Small intestine (tissue), 7 donors: ENCODE measurements around the gene ASAP3. TPM values are rescaled to one million over a fixed set of nuclear protein-coding genes. Genes with fewer than 3 reads are reported as not detected.

Experiments used
- DNase-seq, 2 donors: peaks; one replicate each; pipeline versions ENCODE4 v3.0.0 to v3.0.0-alpha.2; 2013
- FAIRE-seq: peaks from 2 replicates; lab custom pipeline; 2012; peaks lifted over from hg19 to GRCh38; lab: Jason Lieb, UNC
- H3K27ac ChIP-seq, 3 donors: one replicate each; pipeline ENCODE4 v1.5.1; 2013; ENCODE audit warnings: low read length in 2 of 3, mild to moderate bottlenecking in 2 of 3, control low read depth in 1 of 3, inconsistent platforms in 1 of 3, low read depth in 1 of 3, moderate library complexity in 1 of 3
- H3K27me3 ChIP-seq, 3 donors: one replicate each; pipeline ENCODE4 v1.6.1; 2013; ENCODE audit warnings: low read length in 3 of 3, inconsistent platforms in 1 of 3; ENCODE audit not compliant: control insufficient read depth in 3 of 3, insufficient read depth in 3 of 3
- H3K36me3 ChIP-seq, 3 donors: one replicate each; pipeline ENCODE4 v1.6.1; 2013; ENCODE audit warnings: low read length in 3 of 3, inconsistent platforms in 1 of 3, low read depth in 1 of 3, mild to moderate bottlenecking in 1 of 3, moderate library complexity in 1 of 3; ENCODE audit not compliant: control insufficient read depth in 3 of 3, insufficient read depth in 2 of 3
- H3K4me1 ChIP-seq, 3 donors: one replicate each; pipeline ENCODE4 v1.6.1; 2013; ENCODE audit warnings: low read length in 2 of 3, inconsistent platforms in 1 of 3, low read depth in 1 of 3, mild to moderate bottlenecking in 1 of 3, moderate library complexity in 1 of 3; ENCODE audit not compliant: control insufficient read depth in 3 of 3, insufficient read depth in 2 of 3
- H3K4me3 ChIP-seq, 3 donors: one replicate each; pipeline ENCODE4 v1.5.1; 2013; ENCODE audit warnings: low read length in 3 of 3, control low read depth in 1 of 3, inconsistent platforms in 1 of 3, low read depth in 1 of 3, mild to moderate bottlenecking in 1 of 3, moderate library complexity in 1 of 3
- H3K9me3 ChIP-seq, 2 donors: one replicate each; pipeline ENCODE4 v1.6.1; 2013; ENCODE audit warnings: low read depth in 1 of 2, low read length in 1 of 2; ENCODE audit not compliant: control insufficient read depth in 2 of 2, insufficient read depth in 1 of 2
- WGBS, 3 donors: extraction: QIAGEN DNeasy Blood & Tissue Kit; methylation state at CpG; one replicate each; pipeline ENCODE4 v1.1.7; 2013; 5-methylcytosine and 5-hydroxymethylcytosine counted together
- polyA plus RNA-seq, 4 donors: library from polyadenylated mRNA; stranded (reverse) in 3 of 4; unstranded in 1 of 4; fragments of 200-250 nt in 3 of 4; fragments of 120-200 nt in 1 of 4; gene quantifications; one replicate each; pipeline versions ENCODE4 v1.2.1 to v1.2.3, GENCODE V29; 2013
- donor health status: healthy with polysubstance abuse.
- donor health status: control.
- donor health status: control.
- donor health status: Bipolar disorder and iron deficiency.
- donor health status: healthy.

ASAP3 gene
- polyA plus RNA-seq, 4 donors = 1.9 to 14.6 (median 5.4) TPM

- H3K36me3 ChIP-seq = no peaks in the 10 kb centered on the region
- no peak overlapping the region for H3K4me3 ChIP-seq
- no peaks in the 10 kb centered on the region for H3K9me3 ChIP-seq
- no peak for FAIRE-seq
- no peak for DNase-seq
- no peak overlapping the region for H3K27ac ChIP-seq
- peaks cover 0 to 3% (median 0%) of the 10 kb centered on the region in 3 donors for H3K27me3 ChIP-seq
- H3K4me1 ChIP-seq = no peaks in the 10 kb centered on the region
- 82 to 88% (median 86%) methylated on average over 10 of the region's 10 CpGs for WGBS, 3 donors
These were observed 6.4 kb downstream of the ASAP3 start for GRCh38 chr1:23477359-23478144.

- FAIRE-seq = no peak
These were observed 8.3 kb downstream of the ASAP3 start for GRCh38 chr1:23475641-23476040.

GRCh38 chr1:23475134-23475628, 8.8 kb downstream of the ASAP3 start:
- FAIRE-seq (no peak), DNase-seq (no peak)
- H3K27me3 ChIP-seq = no peaks in the 10 kb centered on the region
- WGBS, 3 donors = 70 to 75% (median 72%) methylated on average over 6 of the region's 6 CpGs
- H3K27ac ChIP-seq = no peak overlapping the region
- H3K9me3 ChIP-seq = no peaks in the 10 kb centered on the region
- H3K36me3 ChIP-seq = no peaks in the 10 kb centered on the region
- H3K4me3 ChIP-seq = no peak overlapping the region
- H3K4me1 ChIP-seq = no peaks in the 10 kb centered on the region

More at GRCh38 chr1:23475641-23476040, 8.3 kb downstream of the ASAP3 start:
- Histone ChIP-seq H3K27me3 (no peaks in the 10 kb centered on the region), H3K27ac (no peak overlapping the region), H3K9me3 (no peaks in the 10 kb centered on the region), H3K4me1 (no peaks in the 10 kb centered on the region), H3K4me3 (no peak overlapping the region), H3K36me3 (no peaks in the 10 kb centered on the region)
- DNase-seq = no peak
- 89 to 92% (median 91%) methylated on average over 3 of the region's 3 CpGs for WGBS, 3 donors

- no peaks in the 10 kb centered on the region for H3K36me3 ChIP-seq
- H3K9me3 ChIP-seq = no peaks in the 10 kb centered on the region
- H3K4me3 ChIP-seq = no peak overlapping the region
- WGBS, 3 donors = 79 to 84% (median 81%) methylated on average over 6 of the region's 6 CpGs
- no peak for DNase-seq
- H3K27ac ChIP-seq = no peak overlapping the region
- H3K27me3 ChIP-seq = no peaks in the 10 kb centered on the region
- H3K4me1 ChIP-seq = no peaks in the 10 kb centered on the region
- FAIRE-seq = no peak
These were observed 10.8 kb downstream of the ASAP3 start for GRCh38 chr1:23473037-23473800.

GRCh38 chr1:23472351-23473036, 11.5 kb downstream of the ASAP3 start:
- Histone ChIP-seq H3K9me3 (no peaks in the 10 kb centered on the region), H3K36me3 (no peaks in the 10 kb centered on the region), H3K27me3 (no peaks in the 10 kb centered on the region), H3K4me1 (no peaks in the 10 kb centered on the region), H3K4me3 (no peak overlapping the region), H3K27ac (no peak overlapping the region)
- WGBS, 3 donors = 77 to 83% (median 78%) methylated on average over 5 of the region's 5 CpGs
- no peak for FAIRE-seq
- DNase-seq = no peak

GRCh38 chr1:23471473-23472075, 12.4 kb downstream of the ASAP3 start:
- Histone ChIP-seq H3K4me3 (no peak overlapping the region), H3K9me3 (no peaks in the 10 kb centered on the region), H3K27me3 (no peaks in the 10 kb centered on the region), H3K4me1 (no peaks in the 10 kb centered on the region), H3K27ac (no peak overlapping the region), H3K36me3 (no peaks in the 10 kb centered on the region)
- DNase-seq (no peak), FAIRE-seq (no peak)
- 65 to 72% (median 70%) methylated on average over 4 of the region's 4 CpGs for WGBS, 3 donors

- H3K9me3 ChIP-seq = no peaks in the 10 kb centered on the region
- no peaks in the 10 kb centered on the region for H3K4me1 ChIP-seq
- DNase-seq (no peak), FAIRE-seq (no peak)
- WGBS, 3 donors = 66 to 81% (median 80%) methylated on average over 12 of the region's 12 CpGs
- H3K27ac ChIP-seq = no peak overlapping the region
- H3K4me3 ChIP-seq = no peak overlapping the region
- no peaks in the 10 kb centered on the region for H3K36me3 ChIP-seq
- no peaks in the 10 kb centered on the region for H3K27me3 ChIP-seq
These were observed 13.5 kb downstream of the ASAP3 start for GRCh38 chr1:23470282-23471070.
